GM12891 (cell line): ENCODE measurements around the gene CACNA2D2.

Experiments used
- PAX5 ChIP-seq: IDR thresholded peaks from 2 replicates; pipeline ENCODE4 v1.6.1; 2011; ENCODE audit warnings: low read length, moderate library complexity, mild to moderate bottlenecking; ENCODE audit not compliant: insufficient read depth, severe bottlenecking
- POLR2AphosphoS5 ChIP-seq: IDR thresholded peaks from 2 replicates; pipeline ENCODE4 v1.6.1; 2011; ENCODE audit warnings: low read depth, low read length, control low read depth
- POU2F2 ChIP-seq: IDR thresholded peaks from 2 replicates; pipeline ENCODE4 v1.6.1; 2011; ENCODE audit warnings: low read depth, mild to moderate bottlenecking, control low read depth, low read length, moderate library complexity
- TAF1 ChIP-seq: IDR thresholded peaks from 2 replicates; pipeline ENCODE4 v1.6.1; 2011; ENCODE audit warnings: low read depth, low read length, control low read depth

DNA sequence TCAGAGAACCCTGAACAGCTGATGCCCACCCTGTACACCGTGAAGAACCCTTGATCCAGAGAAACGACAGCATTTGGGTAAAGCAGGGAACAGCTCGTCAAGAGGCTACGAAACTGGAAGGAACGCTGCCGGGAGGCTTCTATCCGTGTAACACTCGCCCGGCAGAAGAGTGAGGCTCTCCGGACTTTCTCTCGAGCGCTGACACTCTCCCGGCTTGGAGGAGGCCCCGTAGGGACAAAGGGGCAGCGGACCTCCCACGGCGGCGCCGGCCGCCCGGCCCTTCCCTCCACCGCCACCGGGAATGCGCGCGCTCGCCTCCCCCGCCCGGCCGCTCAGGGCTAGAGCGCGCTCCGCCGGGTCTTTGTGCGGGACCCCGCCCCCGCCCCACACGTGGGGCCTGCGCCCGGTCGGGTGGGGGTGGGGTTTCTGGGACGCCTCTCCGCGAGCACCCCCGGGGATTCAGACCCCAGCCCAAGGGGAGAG lies 182.5 kb downstream of the CACNA2D2 start:
- no peak for TF ChIP-seq POLR2AphosphoS5
- no peak for TF ChIP-seq TAF1
- no peak for TF ChIP-seq PAX5
- TF ChIP-seq POU2F2, result no peak
